HepG2 (cell line): ENCODE measurements around the gene FBXO10. TPM values are rescaled to one million over a fixed set of nuclear protein-coding genes. Genes with fewer than 3 reads are reported as not detected.

ENCODE experiments used
- NCOA2 ChIP-seq: sonication (generic); formaldehyde crosslinking; IDR thresholded peaks from 2 replicates; pipeline ENCODE4 v1.8.0; 2022; ENCODE audit warnings: inconsistent platforms
- SP1 ChIP-seq, 2 experiments: fragments of 450-650 bp in 1 of 2; sonication (generic) in 1 of 2; formaldehyde crosslinking in 1 of 2; IDR thresholded peaks; 2 replicates each; pipeline versions ENCODE4 v1.4.0 to v1.6.1; 2016 to 2020; ENCODE audit warnings: missing genetic modification reagents in 1 of 2
- ZNF333 ChIP-seq: sonication (generic); formaldehyde crosslinking; IDR thresholded peaks from 2 replicates; pipeline ENCODE4 v1.4.0; 2020; ENCODE audit warnings: mild to moderate bottlenecking, missing genetic modification reagents, borderline replicate concordance
- polyA plus RNA-seq, 8 experiments: library from polyadenylated mRNA; depleted of rRNA in 3 of 8; stranded (reverse) in 7 of 8; unstranded in 1 of 8; fragments of >200 nt; fragmentation: Illumina TruSeq in 4 of 8; extraction: Trizol in 4 of 8; gene quantifications; 2 replicates each; pipeline versions ENCODE4 v1.2.1 to v1.2.3, GENCODE V29; 2011 to 2016; ENCODE audit warnings: low read depth in 4 of 8, missing spikeins in 1 of 8, mixed read lengths in 1 of 8; ENCODE audit not compliant: insufficient read depth in 1 of 8
- total RNA-seq, 5 experiments: library from RNA; depleted of rRNA; stranded (reverse); fragments of >200 nt; fragmentation: Illumina TruSeq; extraction: Trizol; gene quantifications; 2 replicates each; pipeline ENCODE4 v1.2.3, GENCODE V29; 2016; ENCODE audit warnings: low read depth in 1 of 5
- TF ChIP-seq, protein P1 (sequence below): sonication (generic); formaldehyde crosslinking; IDR thresholded peaks from 2 replicates; pipeline ENCODE4 v1.4.0; 2020; ENCODE audit warnings: mild to moderate bottlenecking, missing genetic modification reagents

Gene FBXO10
- total and polyA plus RNA-seq, 2 of the 13 experiments (the other 11 are each of a cell fraction or from before 2014, with no cell fraction given) = 3.1 to 5.1 TPM

DNA sequence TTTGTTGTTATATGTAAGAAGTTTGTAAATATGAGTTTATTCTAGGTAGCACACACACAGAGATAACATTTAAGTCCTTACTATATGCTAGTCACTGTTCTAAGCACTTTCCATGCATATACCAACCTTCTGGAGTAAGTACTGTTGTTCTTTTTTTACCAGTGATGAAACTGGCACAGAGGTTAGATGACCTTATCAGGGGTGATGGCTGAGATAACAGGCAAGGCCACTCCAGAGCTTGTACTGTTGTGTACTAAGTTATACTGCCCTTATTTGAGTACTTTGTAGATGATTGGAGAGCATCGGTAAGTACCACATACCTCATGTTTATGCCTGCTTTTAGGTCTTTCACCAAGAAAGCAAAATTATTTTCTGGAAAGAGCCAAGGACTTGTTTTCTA, 84.2 kb downstream of the FBXO10 start (continued):
- TF ChIP-seq, protein P1, sequence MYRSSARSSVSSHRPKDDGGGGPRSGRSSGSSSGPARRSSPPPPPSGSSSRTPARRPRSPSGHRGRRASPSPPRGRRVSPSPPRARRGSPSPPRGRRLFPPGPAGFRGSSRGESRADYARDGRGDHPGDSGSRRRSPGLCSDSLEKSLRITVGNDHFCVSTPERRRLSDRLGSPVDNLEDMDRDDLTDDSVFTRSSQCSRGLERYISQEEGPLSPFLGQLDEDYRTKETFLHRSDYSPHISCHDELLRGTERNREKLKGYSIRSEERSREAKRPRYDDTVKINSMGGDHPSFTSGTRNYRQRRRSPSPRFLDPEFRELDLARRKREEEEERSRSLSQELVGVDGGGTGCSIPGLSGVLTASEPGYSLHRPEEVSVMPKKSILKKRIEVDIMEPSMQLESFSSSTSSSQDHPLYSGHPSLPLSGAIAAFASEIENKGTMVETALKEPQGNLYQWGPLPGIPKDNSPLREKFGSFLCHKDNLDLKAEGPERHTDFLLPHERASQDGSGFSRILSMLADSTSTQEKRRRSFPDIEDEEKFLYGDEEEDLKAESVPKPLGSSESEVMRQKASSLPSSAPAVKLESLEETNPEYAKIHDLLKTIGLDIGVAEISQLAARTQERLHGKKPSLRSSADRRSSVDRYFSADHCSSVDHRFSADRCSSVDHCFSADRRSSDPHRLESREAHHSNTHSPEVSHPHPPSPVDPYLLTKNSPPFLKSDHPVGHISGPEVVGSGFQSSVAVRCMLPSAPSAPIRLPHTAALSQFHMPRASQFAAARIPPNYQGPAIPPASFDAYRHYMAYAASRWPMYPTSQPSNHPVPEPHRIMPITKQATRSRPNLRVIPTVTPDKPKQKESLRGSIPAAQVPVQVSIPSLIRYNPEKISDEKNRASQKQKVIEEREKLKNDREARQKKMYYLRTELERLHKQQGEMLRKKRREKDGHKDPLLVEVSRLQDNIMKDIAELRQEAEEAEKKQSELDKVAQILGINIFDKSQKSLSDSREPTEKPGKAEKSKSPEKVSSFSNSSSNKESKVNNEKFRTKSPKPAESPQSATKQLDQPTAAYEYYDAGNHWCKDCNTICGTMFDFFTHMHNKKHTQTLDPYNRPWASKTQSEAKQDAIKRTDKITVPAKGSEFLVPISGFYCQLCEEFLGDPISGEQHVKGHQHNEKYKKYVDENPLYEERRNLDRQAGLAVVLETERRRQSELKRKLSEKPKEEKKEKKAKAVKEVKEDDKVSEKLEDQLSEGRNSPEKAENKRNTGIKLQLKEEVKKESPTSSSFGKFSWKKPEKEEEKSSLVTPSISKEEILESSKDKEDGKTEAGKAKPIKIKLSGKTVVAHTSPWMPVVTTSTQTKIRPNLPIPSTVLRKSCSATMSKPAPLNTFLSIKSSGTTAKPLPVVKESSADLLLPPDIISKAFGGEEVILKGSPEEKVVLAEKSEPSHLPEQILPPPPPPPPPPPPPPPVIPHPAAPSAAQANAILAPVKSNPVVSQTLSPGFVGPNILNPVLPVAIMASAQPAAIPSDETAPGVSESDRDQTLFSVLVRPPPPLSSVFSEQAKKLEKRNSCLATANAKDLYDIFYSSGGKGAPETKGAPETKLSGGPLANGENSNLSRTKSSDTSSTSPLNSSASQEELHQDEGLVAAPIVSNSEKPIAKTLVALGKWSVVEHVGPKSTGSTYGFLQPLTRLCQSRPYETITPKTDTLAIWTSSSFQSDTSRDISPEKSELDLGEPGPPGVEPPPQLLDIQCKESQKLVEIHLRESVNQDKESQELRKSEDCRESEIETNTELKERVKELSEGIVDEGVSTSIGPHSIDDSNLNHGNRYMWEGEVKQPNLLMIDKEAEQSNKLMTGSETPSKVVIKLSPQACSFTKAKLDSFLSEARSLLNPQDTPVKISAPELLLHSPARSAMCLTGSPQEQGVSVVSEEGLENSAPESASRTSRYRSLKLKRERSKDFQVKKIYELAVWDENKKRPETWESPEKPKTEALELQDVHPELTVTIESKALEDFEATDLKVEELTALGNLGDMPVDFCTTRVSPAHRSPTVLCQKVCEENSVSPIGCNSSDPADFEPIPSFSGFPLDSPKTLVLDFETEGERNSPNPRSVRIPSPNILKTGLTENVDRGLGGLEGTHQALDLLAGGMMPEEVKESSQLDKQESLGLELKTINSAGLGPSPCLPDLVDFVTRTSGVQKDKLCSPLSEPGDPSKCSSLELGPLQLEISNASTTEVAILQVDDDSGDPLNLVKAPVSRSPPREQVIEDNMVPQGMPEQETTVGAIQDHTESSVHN = no peak
- TF ChIP-seq SP1 (IDR thresholded peaks at IDR 0.05) (no peak), SP1 (CRISPR knock-in tag; IDR thresholded peaks at IDR 0.05) (no peak), ZNF333 (no peak), NCOA2 (CRISPR knock-in tag) (no peak)
